ENCODE data around the gene OLFM4.
"Not testable (repeated sequence)": the region's sequence is repeated elsewhere in the genome, so short reads cannot be mapped to it uniquely, and the experiment has no call there.

Gene OLFM4

GRCh38 chr13:53028637-53029203 is at the start of gene OLFM4:
OLFM4 (plus strand) TSS chr13:53028813; CDS start chr13:53028837, 24 bp downstream.
- no peak for DNase-seq

GRCh38 chr13:52978989-52979388 is 49.6 kb upstream of the OLFM4 start:
- DNase-seq: no peak

DNA sequence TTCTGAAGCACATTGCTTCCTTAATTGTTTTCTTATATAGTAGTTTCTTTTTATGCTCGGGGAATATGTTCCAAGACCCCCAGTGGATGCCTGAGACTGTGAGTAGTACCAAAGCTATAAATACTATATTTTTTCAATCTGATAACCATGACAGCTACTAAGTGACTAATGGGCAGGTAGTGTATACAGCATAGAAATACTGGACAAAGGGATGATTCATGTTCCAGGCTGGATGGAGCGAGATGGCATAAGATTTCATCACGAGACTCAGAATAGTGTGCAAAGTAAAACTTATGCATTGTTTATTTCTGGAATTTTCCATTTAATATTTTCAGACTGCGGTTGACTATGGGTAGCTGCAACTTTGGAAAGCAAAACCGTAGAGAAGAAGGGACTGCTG is 47.9 kb upstream of the OLFM4 start:
- no peak for DNase-seq

GRCh38 chr13:52983836-52984235 is 44.8 kb upstream of the OLFM4 start:
- no peak for DNase-seq

DNA sequence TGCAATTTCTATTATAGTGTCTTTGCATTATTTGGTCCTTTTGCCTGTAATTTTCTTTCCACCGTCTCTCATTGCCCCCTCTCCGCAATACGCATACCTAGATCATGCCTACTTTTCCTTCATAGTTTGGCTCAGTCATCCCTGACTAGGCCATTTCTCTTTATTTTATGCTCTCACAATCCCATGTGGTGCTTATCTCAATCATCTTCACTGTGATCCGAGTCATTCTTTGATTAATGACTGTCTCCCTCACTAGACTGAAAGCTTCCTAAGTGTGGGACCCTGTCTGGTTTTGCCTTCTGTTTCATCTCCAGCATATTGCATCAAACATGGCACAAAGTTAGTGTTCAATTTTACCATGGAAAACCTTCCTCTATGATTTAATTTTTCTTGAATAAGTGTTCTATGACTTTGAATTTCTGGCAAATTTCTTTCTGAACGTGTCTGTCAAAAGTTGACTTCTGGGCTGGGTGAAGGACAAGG is 43.7 kb upstream of the OLFM4 start:
- DNase-seq: no peak

GRCh38 chr13:52991344-52992020 is 37.1 kb upstream of the OLFM4 start:
- no peak for DNase-seq

DNA sequence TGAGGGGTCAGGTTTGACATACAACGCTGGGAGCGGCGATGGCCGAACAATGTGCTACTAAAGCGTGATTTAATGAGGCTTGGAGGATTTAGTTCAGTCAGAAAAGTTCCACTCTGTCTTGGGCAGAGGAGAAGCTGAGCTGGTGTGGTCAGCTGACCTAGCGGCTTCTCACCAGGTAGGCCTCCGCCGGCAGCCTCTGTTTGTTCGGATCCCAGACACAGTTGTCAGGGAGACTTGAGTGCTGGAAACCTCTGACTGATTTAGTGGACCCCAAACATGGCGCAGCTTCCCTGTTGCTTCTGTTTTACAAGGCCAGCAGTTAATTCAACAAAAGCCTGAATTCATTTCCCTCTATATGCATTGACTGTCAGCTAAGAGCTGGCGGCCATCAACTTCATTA is 36.5 kb upstream of the OLFM4 start:
- DNase-seq: no peak

GRCh38 chr13:52994051-52994450 is 34.6 kb upstream of the OLFM4 start:
- DNase-seq: no peak

DNA sequence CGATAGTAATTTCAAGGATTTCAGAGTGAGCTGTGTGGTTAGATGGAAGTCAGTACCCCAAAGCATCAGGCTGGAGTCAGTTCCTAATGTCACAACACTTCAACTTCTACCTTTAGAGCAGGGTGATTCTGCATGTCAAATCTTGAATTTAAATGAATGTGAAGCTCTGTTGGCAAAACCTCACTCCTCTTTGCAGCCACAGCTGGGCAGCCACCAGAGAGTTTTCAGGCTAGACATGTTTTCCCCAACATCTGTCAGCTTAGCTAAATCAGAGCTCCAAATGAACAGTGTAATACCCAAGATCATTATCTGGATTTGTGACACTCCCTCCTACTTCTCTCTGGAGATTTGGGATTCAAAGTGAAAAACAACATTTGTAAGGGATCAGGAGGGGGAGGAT is 33.7 kb upstream of the OLFM4 start:
- no peak for DNase-seq

DNA sequence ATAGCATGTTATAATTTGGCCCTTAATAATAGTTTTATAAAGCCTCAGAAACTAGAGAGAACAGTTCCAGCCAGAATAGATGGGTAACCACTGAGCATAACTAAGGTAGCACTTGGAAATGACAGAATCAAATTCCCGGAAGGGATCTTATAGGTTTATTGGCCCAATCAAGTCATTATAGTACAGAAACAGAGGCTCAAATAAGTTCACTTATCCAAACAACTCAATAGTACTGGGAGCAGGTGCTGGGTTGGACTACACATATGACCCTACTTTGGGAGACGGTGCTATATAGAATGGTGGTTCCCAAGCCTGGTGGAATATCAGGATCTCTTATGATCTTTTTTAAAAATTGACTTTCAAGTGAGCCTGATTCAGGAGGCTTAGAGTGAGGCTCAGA is 32.7 kb upstream of the OLFM4 start:
- no peak for DNase-seq

GRCh38 chr13:52997951-52998876 is 30.4 kb upstream of the OLFM4 start:
- no peak for DNase-seq

GRCh38 chr13:52999093-52999696 is 29.4 kb upstream of the OLFM4 start:
- no peak for DNase-seq

GRCh38 chr13:53001444-53002225 is 27.0 kb upstream of the OLFM4 start:
- no peak for DNase-seq

DNA sequence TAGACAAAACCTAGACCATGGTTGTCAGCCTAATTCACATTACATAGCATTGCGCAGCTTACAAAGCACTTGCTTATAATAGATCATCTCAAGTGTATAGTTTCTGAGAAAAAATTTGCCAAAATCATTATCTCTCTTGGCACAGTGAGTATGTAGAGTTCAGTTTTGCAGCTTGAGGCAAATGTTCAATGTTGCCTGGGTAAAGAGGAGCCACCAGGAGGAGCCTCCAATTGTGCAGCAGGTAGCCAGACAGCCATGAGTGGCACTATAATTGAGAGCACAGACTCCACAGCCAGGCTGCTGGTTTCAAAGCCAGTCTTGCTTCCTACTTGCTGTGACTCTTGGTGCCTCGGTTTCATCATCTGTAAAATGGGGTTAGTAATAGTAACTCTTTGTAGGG is 24.0 kb upstream of the OLFM4 start:
- no peak for DNase-seq

GRCh38 chr13:53005626-53006025 is 23.0 kb upstream of the OLFM4 start:
- DNase-seq: no peak

DNA sequence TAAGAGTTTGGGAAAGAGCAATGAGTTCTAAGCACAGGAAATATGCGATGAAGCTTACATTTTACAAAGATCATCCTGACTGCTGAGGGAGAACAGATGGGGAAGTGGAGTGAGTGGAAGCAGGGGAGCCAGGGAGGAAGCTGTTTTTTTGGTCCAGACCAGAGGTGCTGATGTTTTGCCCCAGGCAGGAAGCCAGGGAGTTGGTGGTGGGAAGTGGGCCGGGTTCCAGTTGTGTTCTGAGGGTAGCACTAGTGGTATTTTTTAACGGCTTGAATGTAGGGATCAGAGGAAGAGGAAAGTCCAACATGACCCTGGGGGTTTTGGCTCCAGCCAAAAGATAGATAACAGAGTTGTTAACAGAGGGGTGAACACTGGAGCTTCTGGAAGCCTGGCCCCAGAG is 20.7 kb upstream of the OLFM4 start:
- no peak for DNase-seq

GRCh38 chr13:53010374-53011105 is 18.1 kb upstream of the OLFM4 start:
- peak; percentile 47 for DNase-seq

DNA sequence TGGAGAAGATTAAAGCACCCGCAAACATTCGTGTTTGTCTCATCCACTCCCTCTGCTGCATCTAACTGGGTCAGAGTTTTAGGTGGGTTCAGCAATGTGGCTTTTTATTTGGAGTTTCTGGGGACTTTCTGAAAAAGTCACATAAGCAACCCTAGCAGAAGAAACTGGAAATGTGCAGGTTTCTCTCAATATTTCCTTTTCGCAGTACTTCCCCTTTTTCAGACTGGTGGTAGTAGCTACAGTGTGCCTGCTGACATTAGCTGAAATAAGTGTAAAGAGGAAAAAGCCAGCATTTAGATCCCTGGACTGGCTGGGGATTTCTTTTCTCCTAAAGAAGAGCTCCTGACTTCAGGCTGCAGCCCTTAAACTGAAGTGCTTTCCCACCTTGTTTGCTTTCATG is 15.9 kb upstream of the OLFM4 start:
- no peak for DNase-seq

- no peak for DNase-seq
Observed at GRCh38 chr13:53013113-53013512, 15.5 kb upstream of the OLFM4 start.

- not testable (repeated sequence) for DNase-seq
Observed at GRCh38 chr13:53014018-53014417, 14.6 kb upstream of the OLFM4 start.
